Measurements from ENCODE around the gene IL20. TPM values are rescaled to one million over a fixed set of nuclear protein-coding genes. Genes with fewer than 3 reads are reported as not detected.
A peak's percentile ranks its signal among the peaks of the same experiment; 100 is the strongest.

The IL20 gene
- total RNA-seq, 2 experiments from 2014 or later: not detected

DNA sequence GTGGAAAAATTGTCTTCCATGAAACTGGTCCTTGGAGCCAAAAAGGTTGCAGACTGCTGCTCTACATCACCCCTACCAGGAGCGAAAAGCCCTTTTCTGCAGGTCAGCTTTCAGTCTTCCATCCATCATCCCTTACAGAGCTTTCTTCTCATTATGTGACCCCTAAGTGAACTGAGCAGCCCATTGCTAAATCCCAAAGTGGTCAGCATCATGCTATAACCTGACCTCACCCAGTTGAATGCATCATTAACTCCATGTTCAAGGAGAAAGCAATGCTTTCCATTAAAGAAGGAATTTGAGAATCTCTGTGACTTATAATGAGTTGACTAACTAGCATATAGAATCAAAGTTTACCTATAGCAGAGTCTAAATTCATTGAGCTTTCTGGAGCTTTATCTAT lies 21.4 kb downstream of the IL20 start:
- CTCF ChIA-PET: interaction anchor here (0.7 kb wide), 1 partner anchor 26 kb away, joined by 4 read pairs; no protein-coding TSS in a partner anchor
- H3K4me3 Mint-ChIP-seq: no peak overlapping the region
- H3K9me3 Mint-ChIP-seq: no peaks in the 10 kb centered on the region
- H3K27me3 Mint-ChIP-seq: no peaks in the 10 kb centered on the region
- intact Hi-C loops (cut with DNase I, micrococcal nuclease): no loop called here
- H3K4me1 Mint-ChIP-seq (ENCODE audit: low read depth): peaks cover 34% of the 10 kb centered on the region
- Histone ChIP-seq H3K9me3 (ENCODE audit: control insufficient read depth in 1 of 2, insufficient read depth in 1 of 2, low read length in 2 of 2) (no peaks in the 10 kb centered on the region), H3K4me3 (ENCODE audit: low read length) (no peak overlapping the region), H3K4me1 (ENCODE audit: insufficient read depth, low read length) (peaks cover 20% of the 10 kb centered on the region), H3K36me3 (ENCODE audit: insufficient read depth, low read length) (no peaks in the 10 kb centered on the region), H3K27me3 (ENCODE audit: control insufficient read depth in 1 of 2, insufficient read depth in 2 of 2, low read length in 2 of 2) (no peaks in the 10 kb centered on the region), H3K27ac (ENCODE audit: low read depth in 1 of 2, low read length in 2 of 2) (no peak overlapping the region)
- no peak for DNase-seq
- ATAC-seq (ENCODE audit: poor library complexity): no peak
- H3K36me3 Mint-ChIP-seq (ENCODE audit: low read depth): no peaks in the 10 kb centered on the region
- POLR2A ChIA-PET: interaction anchor here (0.9 to 4.1 kb wide), 5 partner anchors 8 to 18 kb away, joined by 3 to 13 read pairs (median 5); partner anchors contain the start of gene IL24
- TF ChIP-seq, protein P1, sequence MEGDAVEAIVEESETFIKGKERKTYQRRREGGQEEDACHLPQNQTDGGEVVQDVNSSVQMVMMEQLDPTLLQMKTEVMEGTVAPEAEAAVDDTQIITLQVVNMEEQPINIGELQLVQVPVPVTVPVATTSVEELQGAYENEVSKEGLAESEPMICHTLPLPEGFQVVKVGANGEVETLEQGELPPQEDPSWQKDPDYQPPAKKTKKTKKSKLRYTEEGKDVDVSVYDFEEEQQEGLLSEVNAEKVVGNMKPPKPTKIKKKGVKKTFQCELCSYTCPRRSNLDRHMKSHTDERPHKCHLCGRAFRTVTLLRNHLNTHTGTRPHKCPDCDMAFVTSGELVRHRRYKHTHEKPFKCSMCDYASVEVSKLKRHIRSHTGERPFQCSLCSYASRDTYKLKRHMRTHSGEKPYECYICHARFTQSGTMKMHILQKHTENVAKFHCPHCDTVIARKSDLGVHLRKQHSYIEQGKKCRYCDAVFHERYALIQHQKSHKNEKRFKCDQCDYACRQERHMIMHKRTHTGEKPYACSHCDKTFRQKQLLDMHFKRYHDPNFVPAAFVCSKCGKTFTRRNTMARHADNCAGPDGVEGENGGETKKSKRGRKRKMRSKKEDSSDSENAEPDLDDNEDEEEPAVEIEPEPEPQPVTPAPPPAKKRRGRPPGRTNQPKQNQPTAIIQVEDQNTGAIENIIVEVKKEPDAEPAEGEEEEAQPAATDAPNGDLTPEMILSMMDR (IDR thresholded peaks at IDR 0.05): no peak
- no peak overlapping the region for H3K27ac Mint-ChIP-seq

- ChIA-PET CTCF (interaction anchor here (1.1 kb wide), 1 partner anchor 10 kb away, joined by 3 read pairs; no protein-coding TSS in a partner anchor), POLR2A (interaction anchor here (2.3 to 4.1 kb wide), 2 partner anchors 12 to 17 kb away, joined by 6 to 13 read pairs; no protein-coding TSS in a partner anchor)
- Histone ChIP-seq H3K36me3 (ENCODE audit: insufficient read depth, low read length) (no peaks in the 10 kb centered on the region), H3K4me1 (ENCODE audit: insufficient read depth, low read length) (peaks cover 21% of the 10 kb centered on the region), H3K4me3 (ENCODE audit: low read length) (no peak overlapping the region), H3K27ac (ENCODE audit: low read depth in 1 of 2, low read length in 2 of 2) (no peak overlapping the region), H3K27me3 (ENCODE audit: control insufficient read depth in 1 of 2, insufficient read depth in 2 of 2, low read length in 2 of 2) (no peaks in the 10 kb centered on the region), H3K9me3 (ENCODE audit: control insufficient read depth in 1 of 2, insufficient read depth in 1 of 2, low read length in 2 of 2) (no peaks in the 10 kb centered on the region)
- Mint-ChIP-seq H3K27ac (no peak overlapping the region), H3K27me3 (no peaks in the 10 kb centered on the region), H3K36me3 (ENCODE audit: low read depth) (no peaks in the 10 kb centered on the region), H3K9me3 (no peaks in the 10 kb centered on the region), H3K4me1 (ENCODE audit: low read depth) (peaks cover 35% of the 10 kb centered on the region), H3K4me3 (no peak overlapping the region)
- intact Hi-C loops (cut with DNase I, micrococcal nuclease): no loop called here
- DNase-seq: no peak
- TF ChIP-seq, protein P1 (IDR thresholded peaks at IDR 0.05): no peak
- no peak for ATAC-seq (ENCODE audit: poor library complexity)
Observed at GRCh38 chr1:206887701-206888100, 22.3 kb downstream of the IL20 start.

- Mint-ChIP-seq H3K27me3 (no peaks in the 10 kb centered on the region), H3K36me3 (ENCODE audit: low read depth) (no peaks in the 10 kb centered on the region), H3K4me1 (ENCODE audit: low read depth) (peaks cover 50% of the 10 kb centered on the region), H3K4me3 (peak overlapping the region; percentile 26), H3K27ac (peak overlapping the region; percentile 22), H3K9me3 (no peaks in the 10 kb centered on the region)
- Histone ChIP-seq H3K9me3 (ENCODE audit: control insufficient read depth in 1 of 2, insufficient read depth in 1 of 2, low read length in 2 of 2) (no peaks in the 10 kb centered on the region), H3K4me3 (ENCODE audit: low read length) (no peak overlapping the region), H3K36me3 (ENCODE audit: insufficient read depth, low read length) (no peaks in the 10 kb centered on the region), H3K27me3 (ENCODE audit: control insufficient read depth in 1 of 2, insufficient read depth in 2 of 2, low read length in 2 of 2) (no peaks in the 10 kb centered on the region), H3K4me1 (ENCODE audit: insufficient read depth, low read length) (peaks cover 21% of the 10 kb centered on the region), H3K27ac (ENCODE audit: low read depth in 1 of 2, low read length in 2 of 2) (no peak overlapping the region)
- POLR2A ChIA-PET: interaction anchor here (1.1 to 1.4 kb wide), 4 partner anchors 10 to 19 kb away, joined by 3 to 14 read pairs (median 3); no protein-coding TSS in a partner anchor
- peak in 3 of 14 experiments; percentile 57 to 72 (median 63) for DNase-seq
- ATAC-seq (ENCODE audit: poor library complexity): peak; percentile 78
- CTCF ChIA-PET: no interaction called here
- intact Hi-C loops (cut with DNase I, micrococcal nuclease): no loop called here
- TF ChIP-seq, protein P1 (IDR thresholded peaks at IDR 0.05): no peak
Observed at GRCh38 chr1:206890125-206891060, 25.0 kb downstream of the IL20 start.
